Heart left ventricle (tissue), 13 donors: ENCODE measurements around the gene UNC119B.

Source experiments
- CTCF ChIP-seq, 12 donors: fragments of 200-600 bp; sonication (generic) in 4 of 12; IDR thresholded peaks; one replicate each; pipeline versions ENCODE4 v1.5.0 to v1.8.0; 2018 to 2022; ENCODE audit warnings: antibody characterized with exemption in 12 of 12, mild to moderate bottlenecking in 5 of 12
- POLR2A ChIP-seq, 2 donors: fragments of 450-650 bp; IDR thresholded peaks; one replicate each; pipeline ENCODE4 v1.6.1; 2017; ENCODE audit warnings: antibody characterized with exemption in 2 of 2, mild to moderate bottlenecking in 2 of 2, moderate library complexity in 2 of 2
- donor health status: ischemic (EF 13 %, LVEDD 7.1; RV severe dilation, severe dysfunction).
- donor health status: DM: no; HTN: yes; CAD: no.
- donor health status: DM: no; HTN: no; CAD: no.
- donor health status: ischemic (EF 25% LVEDD 6.9; RV normal size, moderate dysfunction).
- donor health status: ischemic (EF 25% LVEDD 5.7; RV mildly dilated, moderate dysfunction).
- donor health status: ischemic (EF 35%, LVEDD 5.7; RV mildly dilated, moderate dysfunction).
- donor health status: nonischemic (EF 11% LVEDD 7.7; RV severe dilation, severe dysfunction).
- donor health status: DM: yes; HTN: yes; CAD: no.
- donor health status: PGD.
- donor health status: ischemic (EF 29% LVEDD 5.4; RV normal size, mild dysfunction).
- donor health status: nonischemic (EF 23%, LVEDD 6.1; RV moderate dilation, normal function).

GRCh38 chr12:120674097-120674636 lies 36.1 kb upstream of the UNC119B start:
- TF ChIP-seq POLR2A (IDR thresholded peaks at IDR 0.05), result no peak
- TF ChIP-seq CTCF (IDR thresholded peaks at IDR 0.05), result no peak
